GM18505 (cell line): ENCODE measurements around the gene MTO1.
A peak's percentile ranks its signal among the peaks of the same experiment; 100 is the strongest.
"Not testable (repeated sequence)": the region's sequence is repeated elsewhere in the genome, so short reads cannot be mapped to it uniquely, and the experiment has no call there.

Experiments used
- ATAC-seq: cut with Tn5 transposase; IDR thresholded peaks from one replicate; pipeline ENCODE4 v1.9.1; 2021; ENCODE audit not compliant: unreplicated experiment
- POLR2A ChIP-seq: IDR thresholded peaks from 4 replicates; pipeline ENCODE4 v1.6.1; 2011; ENCODE audit warnings: borderline replicate concordance; ENCODE audit not compliant: insufficient read depth, insufficient read length; ENCODE audit errors: extremely low read depth

MTO1 gene

GRCh38 chr6:73461537-73462350, at the start of gene MTO1:
Gene MTO1 (plus strand): TSS chr6:73461737. CDS start chr6:73461855, 118 bp downstream.
- ATAC-seq: peak; percentile 95
- peak; percentile 82 for TF ChIP-seq POLR2A

DNA sequence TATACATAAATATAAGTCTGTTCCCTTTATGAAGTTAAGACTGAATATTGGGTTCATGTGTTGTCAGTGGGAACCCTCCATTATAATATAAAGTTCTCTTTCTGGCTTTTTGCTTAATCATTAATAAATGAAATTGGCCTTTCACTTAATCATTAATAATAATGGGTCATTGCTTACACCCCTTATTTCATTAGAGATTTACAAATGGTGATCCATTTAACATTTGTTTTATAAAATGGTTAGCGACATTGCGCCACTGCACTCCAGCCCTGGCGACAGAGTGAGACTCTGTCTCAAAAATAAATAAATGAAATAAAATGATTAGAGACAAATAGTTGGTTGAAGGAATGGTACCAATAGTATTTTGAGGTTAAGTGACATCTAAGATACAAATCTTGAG, 48.4 kb upstream of the MTO1 start:
- ATAC-seq: no peak
- TF ChIP-seq POLR2A: no peak

DNA sequence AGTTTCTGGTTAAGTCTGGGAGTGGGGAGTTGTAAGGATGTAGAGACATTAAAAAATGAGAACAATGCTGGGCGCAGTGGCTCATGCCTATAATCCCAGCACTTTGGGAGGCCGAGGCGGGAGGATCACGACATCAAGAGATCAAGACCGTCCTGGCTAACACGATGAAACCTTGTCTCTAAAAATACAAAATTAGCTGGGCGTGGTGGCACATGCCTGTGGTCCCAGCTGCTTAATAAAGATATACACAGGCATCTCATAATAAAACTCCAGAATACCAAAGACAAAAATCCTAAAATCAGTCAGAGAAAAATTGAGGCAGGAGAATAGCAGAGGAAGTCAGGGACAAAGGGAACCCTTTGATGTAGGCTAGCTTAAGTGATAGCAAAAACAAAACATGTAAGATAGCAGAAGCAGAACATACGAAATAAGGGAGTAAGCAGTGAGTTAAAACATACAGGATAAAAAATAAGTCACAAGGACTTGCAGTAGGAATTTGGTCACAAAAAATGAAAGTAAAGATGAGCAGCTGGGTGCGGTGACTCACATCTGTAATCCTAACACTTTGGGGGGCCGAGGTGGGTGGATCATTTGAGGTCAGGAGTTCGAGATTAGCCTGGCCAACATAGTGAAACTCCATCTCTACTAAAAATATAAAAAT, 43.3 kb upstream of the MTO1 start:
- no peak for ATAC-seq
- TF ChIP-seq POLR2A: no peak

DNA sequence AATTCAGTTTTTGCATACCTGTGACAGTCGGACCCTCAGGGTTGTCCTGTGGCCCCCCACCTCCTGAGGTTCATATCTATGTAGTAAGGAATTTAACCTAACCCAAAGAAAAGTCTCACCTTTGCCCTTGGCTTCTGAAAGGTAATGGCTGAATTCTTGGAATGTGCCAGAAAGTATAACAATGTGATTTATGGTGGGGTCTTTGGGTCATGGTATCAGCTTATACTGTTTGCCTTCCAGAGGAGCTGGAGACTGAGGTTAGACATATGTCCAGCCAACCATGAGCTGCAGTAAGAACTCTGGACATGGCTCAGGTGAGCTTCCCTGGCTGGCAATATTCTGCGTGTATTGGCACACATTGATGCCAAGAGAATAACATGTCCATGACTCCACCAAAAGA, 40.0 kb upstream of the MTO1 start:
- ATAC-seq: no peak
- TF ChIP-seq POLR2A: no peak

DNA sequence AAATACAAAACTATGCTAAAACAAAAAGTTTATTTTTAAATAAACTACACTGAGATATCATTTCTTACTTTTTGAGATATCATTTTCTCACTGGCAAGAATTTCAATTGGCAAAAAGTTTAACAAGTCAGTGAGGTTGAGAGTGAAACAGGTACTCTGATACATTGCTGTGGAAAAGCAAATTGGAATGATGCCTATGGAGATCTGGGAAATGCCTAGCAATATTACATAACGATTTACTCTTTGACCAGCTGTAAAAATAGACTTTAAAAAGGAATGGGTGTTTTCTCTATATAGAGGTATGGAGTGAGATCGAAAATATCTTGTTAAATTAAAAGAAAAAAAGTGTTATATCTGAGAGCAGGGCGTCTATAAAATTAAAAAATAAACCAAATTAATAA, 26.3 kb upstream of the MTO1 start:
- ATAC-seq: no peak
- no peak for TF ChIP-seq POLR2A

DNA sequence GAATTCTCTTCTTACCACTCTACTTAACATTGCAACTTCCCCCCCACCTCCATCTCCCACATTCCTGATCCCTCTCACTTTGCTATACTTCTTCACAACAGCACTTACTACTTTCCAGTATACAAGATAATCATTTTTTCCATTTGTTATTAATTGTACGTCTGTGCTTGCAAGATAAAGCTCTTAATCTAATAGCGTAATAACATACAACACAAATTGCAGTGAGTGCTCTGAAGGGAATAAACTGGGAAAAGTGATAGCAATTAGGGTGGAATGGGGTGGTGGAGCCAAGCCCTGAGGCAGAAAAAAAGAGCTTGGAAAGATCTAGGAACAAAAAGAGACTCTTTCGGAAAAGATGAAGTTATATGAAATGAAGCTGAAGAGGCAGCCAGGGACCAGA, 18.0 kb upstream of the MTO1 start:
- TF ChIP-seq POLR2A: no peak
- ATAC-seq: no peak

- peak; percentile 50 for ATAC-seq
- TF ChIP-seq POLR2A: peak; percentile 58
Measured at GRCh38 chr6:73451223-73452106, 10.1 kb upstream of the MTO1 start.

GRCh38 chr6:73452107-73452461, 9.5 kb upstream of the MTO1 start, which contains the start of gene CGAS:
Gene CGAS (minus strand): TSS chr6:73452297. CDS start chr6:73452181, 116 bp downstream.
- peak; percentile 70 for TF ChIP-seq POLR2A
- ATAC-seq: peak; percentile 66

DNA sequence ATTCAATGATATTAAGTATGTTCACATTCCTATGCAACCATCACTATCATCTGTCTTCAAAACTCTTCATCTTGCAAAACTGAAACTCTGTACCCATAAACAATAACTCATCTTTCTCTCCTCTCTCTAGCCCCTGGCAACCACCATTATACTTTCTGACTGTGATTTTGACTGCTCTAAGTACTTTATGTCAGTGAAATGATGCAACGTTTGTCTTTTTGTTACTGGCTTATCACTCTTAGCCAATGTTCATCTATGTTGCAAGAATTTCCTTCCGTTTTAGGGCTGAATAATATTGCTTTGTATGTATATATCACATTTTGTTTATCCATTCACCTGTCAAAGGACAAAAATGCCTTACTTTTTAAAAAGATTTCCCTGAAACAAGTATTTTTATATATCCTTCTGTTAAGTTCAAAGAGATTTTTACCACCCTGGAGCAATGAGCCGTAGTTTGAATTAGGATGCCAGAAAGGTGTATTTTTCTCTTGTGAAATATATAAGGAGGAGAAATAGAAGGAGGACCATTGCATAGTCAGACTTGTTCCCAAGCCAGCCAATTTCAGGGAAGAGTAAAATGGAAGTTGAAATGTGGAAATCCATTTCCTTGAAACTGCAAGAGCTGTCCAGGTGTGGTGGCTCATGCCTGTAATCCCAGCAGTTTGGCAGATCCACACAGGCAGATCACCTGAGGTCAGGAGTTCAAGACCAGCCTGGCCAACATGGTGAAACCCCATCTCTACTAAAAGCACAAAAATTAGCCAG, 5.5 kb upstream of the MTO1 start:
- ATAC-seq: no peak
- TF ChIP-seq POLR2A: no peak

DNA sequence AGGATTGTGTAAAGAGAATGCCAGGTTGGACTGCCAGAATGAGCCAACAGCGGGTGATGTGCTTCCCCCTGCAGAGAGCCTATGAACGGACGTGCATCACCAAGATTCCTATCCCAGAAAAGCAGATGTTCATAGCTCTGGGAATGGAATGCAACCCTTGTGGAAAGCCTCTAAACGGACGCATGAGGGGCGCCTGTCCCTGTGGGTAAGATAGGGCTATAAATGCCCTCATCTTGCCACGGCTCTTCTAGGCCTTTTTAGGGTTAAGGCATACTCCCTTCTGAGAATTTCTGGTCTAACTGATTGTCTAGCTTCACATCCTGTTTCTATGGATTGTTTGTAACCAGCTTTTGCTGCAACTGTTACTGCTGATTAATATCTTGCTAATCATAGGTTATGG, 2.1 kb upstream of the MTO1 start:
- ATAC-seq: not testable (repeated sequence)

DNA sequence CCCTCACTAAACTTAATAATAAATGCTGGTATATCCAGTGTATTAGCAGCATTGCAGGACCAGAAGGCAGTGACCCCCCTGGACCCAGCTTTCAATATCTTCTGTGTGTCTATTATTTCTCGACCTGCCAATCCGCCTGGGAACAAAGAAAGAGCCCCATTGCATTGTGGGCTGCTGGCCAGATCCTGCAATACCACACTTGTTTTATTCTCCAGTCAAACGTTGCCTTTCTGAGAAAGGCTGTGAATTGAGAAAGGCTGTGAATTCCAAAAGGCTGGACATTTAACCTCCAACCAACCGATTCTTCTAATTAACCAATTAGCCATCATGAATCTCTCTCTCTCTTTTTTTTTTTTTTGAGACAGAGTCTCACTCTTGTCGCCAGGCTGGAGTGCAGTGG, 1.5 kb upstream of the MTO1 start:
- TF ChIP-seq POLR2A: no peak
- ATAC-seq: no peak

- peak; percentile 95 for ATAC-seq
- no peak for TF ChIP-seq POLR2A
Measured at GRCh38 chr6:73471686-73472290, 10.3 kb downstream of the MTO1 start.
